SHP77 (cell line): Measurements from ENCODE around the gene PARP9.
A peak's percentile ranks its signal among the peaks of the same experiment; 100 is the strongest.
"Not testable (repeated sequence)": the region's sequence is repeated elsewhere in the genome, so short reads cannot be mapped to it uniquely, and the experiment has no call there.

Experiments
- DNase-seq, 2 experiments: peaks; one replicate each; lab custom pipeline; 2025; lab: John Stamatoyannopoulos, UW

Gene PARP9

DNA sequence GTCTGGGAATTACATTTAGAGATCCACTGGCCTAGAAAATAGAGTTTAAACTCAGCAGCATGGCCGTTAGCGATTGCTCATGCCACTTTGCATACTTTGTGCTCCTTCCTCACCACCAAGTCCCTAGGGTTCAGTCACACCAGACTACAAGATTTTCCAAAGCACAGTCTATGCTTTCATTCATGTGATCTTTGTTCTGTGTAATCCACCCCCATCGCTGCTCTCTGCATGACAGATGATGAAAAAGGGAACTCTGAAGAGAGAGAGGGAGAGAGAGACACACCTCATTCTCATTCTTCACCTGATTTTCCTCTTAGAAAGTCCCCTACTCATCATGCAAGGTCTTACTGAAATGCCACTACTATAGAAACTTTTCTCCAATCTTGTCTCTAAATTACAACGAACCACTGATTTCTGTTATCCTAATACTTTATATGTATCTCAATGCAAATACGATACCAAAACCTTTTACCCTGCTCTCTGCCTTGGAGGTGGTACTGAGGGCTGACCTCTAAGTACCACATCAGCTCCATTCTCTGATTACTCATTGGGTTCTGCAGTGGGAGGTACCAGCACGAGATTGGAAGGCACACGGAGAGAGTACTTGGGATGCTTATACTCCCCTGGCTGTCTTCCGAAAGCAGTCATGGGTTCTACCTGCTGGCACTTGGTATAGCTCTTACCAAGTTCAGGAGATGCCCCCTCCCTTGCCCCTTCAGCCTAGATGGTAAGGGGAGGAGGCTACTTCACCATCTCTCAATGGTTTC, 12.3 kb upstream of the PARP9 start:
- DNase-seq, result no peak

DNA sequence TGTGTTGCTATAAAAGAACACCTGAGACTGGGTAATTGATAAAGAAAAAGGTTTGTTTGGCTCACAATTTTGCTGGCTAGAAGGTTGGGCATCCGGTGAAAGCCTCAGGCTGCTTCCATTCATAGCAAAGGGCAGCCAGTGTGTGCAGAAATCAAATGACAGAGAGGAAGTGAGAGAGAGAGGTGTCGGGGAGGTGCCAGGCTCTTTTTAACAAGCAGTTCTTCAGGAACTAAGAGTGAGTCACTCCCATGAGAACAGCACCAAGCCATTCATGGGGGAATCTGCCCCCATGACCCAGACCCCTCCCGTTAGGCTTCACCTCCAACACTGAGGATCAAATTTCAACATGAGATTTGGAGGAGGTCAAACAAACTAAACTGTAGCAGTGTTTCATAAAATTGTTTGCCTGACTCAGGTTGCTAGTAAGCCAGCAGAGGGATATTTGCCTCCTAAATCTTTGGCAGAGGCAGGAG, 8.9 kb upstream of the PARP9 start:
- DNase-seq, result no peak

DNA sequence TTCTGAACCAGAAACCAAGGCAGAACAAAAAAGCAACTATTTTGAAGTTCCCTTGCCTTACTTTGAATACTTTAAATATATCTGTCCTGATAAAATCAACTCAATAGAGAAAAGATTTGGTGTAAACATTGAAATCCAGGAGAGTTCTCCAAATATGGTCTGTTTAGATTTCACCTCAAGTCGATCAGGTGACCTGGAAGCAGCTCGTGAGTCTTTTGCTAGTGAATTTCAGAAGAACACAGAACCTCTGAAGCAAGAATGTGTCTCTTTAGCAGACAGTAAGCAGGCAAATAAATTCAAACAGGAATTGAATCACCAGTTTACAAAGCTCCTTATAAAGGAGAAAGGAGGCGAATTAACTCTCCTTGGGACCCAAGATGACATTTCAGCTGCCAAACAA, 4.7 kb upstream of the PARP9 start:
- no peak for DNase-seq

DNA sequence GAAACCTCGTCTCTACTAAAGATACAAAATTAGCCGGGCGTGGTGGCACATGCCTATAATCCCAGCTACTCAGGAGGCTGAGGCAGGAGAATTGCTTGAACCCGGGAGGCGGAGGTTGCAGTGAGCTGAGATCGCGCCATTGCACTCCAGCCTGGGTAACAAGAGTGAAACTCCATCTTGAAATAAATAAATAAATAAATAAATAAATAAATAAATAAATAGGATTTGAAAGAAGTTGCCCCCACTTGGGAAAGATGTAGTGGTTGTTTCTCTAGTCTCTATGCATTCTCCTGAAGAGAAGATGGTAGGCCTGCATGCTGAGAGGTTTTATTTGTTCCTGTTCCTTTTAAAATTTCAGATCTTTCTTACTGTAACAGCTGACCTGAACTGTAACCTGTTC, 4.0 kb upstream of the PARP9 start:
- DNase-seq, result not testable (repeated sequence)

DNA sequence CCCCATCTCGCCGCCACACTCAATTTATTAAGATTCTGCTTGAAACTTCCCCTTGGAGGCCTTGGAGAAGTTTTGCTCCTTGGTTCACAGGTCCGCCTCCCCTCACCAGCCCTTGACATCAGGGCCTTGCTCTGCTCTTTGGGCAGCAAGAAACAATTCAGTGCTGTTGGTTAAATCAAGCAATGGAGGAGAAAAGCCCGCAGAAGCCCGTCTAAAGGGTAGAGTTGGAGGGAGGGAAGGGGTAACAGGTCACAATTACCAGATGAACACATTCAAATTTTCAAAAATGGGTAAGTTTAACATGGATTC, 429 bp downstream of the PARP9 start:
- no peak for DNase-seq

DNA sequence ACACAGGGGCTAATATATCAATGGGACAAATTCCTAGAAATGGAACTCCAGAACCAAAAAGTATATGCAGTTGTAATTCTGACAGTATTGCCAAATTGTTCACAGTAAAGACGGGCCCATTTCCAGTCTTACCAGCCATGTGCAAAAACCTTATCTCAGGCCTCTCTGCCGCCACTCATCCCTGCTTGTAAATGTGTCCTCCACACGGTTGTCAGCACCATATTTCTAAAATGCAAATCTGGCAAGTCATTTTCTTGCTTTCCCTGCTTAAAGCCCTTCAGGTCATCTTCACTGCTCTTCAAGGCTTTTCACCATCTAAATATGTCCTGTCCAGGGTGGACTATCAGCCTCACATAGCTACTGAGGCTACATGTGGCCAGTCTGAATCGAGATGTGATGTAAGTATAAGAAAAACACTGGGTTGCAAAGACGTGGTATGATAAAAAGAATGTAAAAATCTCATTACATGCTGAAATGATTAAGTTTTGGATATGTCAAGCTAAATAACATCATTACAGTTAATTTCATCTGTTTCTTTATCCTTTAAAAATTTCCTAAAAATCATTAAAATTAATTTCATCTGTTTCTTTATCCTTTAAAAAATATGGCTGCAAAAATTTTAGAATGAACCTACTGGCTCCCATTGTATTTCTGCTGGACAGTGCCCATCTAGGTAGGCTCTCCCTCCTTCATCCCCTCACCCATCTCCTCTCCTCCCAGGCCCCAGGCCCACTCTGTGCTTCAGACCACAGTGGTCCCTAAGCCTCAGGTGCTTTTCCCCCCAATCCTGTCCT, 980 bp downstream of the PARP9 start:
- DNase-seq, result no peak

DNA sequence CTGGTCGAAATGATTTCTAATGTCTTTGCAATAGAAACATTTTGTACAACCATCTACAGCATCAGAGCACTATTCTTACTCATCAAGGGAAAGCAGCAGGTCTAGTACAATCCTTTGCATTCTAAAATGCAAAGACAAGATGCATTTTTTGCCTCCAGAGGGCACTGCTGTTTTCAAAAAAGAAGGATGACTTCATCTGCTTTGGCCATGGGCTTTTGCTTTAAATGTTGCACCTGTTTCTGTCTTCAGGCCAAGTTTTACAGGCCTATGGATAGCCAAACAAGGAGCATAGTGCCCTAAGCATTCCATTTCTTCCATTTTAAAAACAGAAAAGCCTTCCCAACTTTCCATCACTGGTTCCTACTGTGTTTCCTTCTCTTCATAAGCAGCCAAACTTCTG, 3.4 kb downstream of the PARP9 start:
- DNase-seq, result peak; percentile 52 to 66

DNA sequence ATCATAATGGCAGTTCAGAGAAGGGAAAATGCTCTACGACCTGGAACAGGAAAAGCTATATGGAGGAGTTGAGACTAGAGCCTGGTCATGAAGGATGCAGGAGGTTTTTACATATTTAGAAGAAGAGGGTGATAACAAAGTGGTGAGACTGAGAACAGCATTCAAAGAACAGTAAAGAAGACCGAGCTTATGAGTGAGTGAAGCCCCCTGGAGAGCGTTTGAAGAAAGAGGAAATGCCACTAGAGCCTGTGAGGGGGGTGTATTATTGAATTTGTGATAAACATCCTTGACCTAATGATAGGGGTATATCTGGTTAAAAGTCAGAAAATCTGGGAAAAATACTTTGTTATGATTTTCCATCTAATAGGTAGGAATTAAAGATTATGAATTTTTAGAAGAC, 4.2 kb downstream of the PARP9 start:
- no peak for DNase-seq

DNA sequence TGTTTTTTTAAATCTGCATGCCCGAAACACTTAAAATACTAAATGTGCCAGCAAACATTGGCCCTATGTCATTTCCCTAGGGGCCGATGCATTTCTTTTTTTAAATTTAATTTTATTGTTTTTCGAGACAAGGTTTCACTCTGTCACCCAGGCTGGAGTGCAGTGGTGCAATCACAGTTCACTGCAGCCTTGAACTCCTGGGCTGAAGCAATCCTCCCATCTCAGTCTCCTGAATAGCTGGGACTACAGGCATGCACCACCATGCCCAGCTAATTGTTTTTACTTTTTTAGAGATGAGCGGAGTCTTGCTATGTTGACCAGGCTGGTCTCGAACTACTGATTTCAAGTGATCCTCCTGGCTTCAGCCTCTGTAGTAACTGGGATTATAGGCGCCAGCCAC, 5.5 kb downstream of the PARP9 start:
- DNase-seq, result no peak

DNA sequence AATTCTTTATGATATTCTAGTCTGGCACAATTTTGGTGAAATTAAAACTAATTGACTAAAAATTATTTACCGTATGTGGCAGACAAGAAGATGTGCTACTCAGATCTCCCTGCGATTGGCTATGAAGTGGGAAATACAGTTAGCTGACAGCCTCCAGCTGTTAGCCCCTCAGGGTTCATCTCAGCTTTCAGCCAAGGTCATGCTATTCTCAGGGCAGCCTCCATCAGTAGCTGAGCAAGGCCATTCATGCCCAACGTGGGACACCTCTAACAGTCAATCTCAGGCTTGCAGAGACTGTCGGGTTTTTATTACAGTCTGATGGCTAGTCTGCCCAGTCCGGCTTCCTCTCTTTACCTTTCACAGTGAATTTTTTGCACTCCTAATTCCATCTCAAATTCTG, 6.7 kb downstream of the PARP9 start:
- no peak for DNase-seq

DNA sequence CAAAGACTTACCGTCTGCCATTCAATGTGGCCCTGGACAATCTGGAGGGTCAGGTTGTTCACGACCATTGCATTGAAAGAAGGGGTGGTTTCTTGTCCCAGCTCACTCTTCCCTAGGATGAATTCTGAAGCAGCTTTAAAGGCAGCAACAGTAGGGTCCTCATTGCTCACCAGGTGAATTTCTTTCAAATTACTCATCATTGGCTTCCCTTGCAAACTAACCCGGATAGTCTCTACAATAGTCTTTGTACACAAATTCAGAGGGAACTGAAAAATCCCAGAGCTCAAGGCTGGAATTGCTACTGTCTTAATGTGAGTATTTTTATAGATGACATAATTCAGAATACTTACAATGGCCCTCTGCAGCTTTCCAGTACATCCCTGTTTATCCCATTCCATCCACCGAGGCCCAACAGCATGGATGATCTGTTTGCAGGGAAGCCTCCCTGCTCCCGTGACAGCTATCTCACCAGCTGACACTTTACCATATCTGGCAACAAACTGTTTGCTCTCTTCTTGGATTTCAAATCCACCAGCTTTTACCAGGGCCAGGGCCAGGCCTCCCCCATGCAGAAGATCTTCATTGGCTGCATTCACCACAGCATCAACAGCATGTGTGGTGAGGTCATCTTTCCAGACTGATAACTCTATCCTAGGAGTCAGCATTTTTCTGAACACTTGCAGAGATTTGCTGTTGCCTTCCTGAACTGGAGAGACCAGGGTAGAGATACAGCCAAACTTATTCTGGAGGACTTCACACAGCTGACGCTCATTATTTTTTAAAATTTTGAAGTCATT, 8.6 kb downstream of the PARP9 start:
- DNase-seq, result no peak

DNA sequence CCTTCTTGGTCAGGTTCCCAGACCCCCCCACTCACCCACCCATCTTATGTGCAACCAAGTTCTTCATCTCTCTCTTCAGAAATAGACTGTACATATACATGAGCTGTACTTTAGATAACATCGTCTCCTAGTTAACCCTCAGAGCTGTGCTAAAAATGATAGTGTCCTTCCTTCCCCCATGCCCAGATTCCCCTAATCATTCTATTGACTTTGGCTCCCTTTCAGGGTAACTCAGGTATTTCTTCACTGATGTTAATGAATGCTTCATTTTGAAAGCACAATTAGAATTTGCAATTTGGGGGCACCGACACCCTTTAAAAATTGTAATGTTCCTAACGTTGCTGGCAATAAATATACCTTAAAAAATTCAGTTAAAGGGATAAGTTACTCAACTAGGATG, 10.9 kb downstream of the PARP9 start:
- DNase-seq, result no peak

DNA sequence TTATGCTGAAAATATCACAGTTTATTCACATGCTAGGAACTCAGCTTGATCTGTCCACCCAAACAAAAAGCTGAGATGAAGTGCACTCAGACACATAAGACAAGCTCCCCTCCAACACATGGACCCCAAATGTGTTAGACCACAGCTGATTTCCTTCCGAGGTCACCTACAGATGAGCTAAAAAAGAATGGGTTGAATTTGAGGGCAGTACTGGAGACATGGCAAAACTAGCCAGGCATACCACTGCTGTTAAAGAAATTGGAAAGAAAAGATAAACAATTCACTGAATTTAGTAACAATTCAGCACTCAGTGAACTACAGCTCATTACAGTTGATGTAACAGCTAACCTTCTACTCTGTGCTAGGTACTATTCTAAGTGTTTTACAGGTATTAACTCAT, 15.5 kb downstream of the PARP9 start:
- DNase-seq, result no peak

DNA sequence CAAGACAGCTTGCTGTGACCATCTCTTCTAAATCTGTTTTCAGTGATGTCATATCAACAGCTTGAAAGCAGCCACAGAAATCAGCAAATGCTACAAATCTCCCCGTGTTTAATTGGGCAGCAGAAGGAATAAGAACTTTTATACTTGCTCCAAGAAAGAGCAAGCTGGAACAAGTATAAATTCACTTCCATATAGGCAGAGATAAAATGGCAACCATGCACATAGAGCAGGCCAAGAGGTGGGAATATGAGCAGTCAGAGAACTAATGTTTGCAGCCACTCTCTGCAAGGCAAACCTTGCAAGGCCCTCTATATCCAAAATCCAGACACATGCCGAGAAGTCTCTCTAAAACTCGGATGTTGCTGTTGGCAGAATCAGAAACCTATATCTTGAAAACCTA, 16.0 kb downstream of the PARP9 start:
- DNase-seq, result no peak

DNA sequence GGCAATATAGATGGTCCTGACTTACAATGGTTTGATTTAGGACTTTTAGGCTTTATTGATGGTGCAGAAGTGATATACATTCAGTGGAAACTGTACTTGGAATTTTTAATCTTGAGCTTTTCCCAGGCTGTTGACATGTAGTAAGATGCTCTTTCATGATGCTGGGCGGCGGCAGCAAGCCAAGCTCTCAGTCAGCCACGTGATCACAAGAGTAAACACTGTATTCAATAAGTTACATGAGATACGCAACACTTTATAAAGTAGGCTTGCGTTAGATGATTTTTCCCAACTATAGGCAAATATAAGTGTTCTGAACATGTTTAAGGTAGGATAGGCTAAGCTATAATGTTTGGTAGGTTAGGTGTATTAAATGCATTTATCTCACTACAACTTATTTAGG, 17.9 kb downstream of the PARP9 start:
- DNase-seq, result no peak

DNA sequence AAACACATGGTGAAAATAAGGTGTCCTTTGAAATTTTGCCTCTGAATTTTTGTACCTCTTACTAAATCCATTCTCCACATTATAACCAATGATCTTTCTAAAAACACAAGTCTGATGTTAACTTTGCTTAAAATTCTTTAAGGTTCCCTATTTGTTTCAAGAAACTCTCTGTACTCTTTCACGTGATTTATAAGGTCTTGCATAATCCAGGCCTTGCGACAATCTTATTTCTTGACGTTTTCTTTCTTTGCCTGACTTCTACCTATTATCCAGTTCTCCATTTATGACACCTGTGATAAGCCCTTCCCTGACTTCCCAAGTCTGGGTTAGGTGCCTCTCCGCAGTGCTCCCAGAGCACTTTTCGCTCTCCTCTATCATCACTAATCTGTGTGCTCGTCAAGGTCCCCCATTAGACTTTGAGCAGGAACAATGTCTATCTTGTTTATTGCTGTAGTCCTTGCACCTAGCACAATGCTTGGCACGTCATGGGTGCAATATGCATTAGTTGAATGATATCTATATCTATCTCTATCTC, 25.1 kb downstream of the PARP9 start:
- DNase-seq, result no peak

DNA sequence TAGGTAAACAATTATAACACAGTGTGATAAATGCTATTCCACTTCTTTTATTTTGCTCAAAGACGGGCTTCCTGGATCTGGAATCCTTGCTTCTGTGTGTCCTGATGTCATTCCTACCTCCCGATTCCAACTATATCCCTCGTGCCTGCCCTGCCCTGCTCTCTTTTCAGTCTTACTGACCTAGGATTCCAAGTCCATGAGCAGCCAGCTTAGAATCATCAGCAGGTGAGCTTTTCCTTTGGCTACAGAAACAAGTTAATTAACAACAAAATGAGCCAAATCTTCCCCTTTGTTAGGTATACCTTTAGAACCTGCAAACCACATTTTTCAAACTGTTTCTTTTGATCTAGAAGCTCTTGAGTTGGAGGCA, 27.5 kb downstream of the PARP9 start:
- DNase-seq, result no peak

DNA sequence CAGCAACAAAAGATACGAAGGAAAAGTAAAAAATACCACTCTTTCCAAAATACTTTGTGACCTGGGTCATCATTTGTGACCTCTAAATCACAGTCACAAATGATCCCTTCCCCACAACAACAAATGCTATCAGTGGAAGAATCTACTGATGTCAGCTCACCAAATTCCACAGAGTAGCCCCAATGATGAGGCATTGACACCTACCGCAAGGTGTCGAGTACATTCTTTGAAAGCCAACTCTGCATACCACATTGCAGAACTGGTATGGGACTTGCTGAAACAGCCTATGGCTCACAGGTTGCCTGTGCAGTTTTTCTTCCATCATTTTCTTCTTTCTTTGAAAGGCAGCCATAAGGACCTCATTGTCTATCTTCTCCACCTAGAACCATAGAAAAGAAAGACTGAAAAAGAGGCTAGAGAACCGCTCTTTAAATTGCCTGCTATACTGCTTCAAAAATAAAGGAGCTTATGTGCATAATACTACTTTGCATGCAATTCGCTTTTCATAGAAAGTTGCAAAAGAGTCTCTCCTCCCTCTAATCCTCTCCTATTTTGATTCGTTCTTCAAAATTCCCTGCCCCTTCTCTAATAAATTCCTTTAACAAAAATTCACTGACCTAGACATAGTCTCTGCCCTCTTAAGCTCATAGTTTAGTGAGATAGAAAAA, 28.0 kb downstream of the PARP9 start:
- DNase-seq, result no peak

DNA sequence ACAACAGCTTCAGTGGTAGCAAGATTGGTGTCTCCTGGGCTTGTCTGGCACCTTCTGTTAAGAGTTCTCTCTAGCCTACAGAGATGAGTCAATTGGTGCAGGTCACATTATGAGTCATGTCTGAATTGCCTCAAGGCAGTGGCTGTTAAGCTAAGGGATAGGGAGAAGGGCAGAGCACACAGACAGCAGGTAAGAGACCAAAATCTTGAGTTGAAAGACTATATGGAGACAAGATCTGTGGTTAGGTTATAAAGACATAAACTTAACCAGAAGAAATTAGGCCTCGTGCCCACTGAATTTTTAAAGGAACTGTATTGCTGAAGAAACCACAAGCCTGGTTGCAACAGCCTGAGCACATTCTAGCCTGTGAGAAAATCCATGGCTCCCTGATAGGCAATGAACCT, 30.2 kb downstream of the PARP9 start:
- DNase-seq, result no peak

DNA sequence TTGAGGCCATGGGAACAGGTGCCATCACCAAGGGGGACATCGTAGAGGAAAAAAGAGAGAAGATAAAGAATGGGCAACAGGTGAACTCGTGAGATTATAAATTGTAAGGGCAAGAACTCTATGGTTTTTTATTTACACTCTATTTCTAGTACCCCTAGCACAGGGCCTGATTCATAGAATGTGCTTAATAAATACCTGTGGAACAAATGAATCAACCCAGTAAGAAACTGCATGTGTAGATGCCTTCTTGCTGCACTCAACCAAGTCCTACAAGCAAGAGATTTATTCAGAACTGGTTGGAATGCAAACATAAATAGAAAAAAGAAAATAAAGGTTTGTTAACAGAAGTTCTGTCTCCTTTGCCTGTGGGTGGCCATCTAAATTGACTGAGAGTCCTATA, 30.6 kb downstream of the PARP9 start:
- no peak for DNase-seq

DNA sequence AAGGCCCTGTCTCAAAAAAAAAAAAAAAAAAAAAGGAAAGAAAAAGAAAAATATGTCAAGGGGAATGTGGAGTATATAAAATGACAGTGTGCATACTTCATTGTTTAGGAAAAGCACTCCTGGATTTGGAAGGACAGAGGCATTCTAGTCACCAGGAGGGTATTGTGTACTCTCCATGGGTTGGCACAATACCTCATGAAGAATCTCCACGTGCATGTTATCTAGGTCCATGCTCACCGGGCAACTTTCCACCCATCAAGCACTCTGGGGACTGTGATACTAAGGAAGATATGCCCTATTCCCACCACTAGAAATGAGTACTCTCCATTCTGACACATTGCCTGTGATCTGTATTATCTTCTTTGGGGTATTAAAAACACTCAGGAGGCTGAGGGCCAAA, 33.9 kb downstream of the PARP9 start:
- DNase-seq, result no peak

DNA sequence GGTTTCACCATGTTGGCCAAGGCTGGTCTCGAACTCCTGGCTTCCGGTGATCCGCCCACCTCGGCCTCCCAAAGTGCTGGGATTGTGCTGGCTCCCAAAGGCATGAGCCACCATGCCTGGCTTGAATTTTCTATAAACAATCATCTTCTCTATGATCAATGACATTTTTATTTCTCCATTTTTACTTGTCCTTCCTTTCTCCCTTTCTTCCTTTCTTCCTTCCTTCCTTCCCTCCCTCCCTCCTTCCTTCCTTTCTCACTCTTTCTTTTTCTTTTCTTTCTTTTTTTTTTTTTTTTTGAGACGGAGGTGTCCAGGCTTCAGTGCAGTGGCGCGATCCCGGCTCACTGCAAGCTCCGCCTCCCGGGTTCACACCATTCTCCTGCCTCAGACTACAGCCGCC, 40.8 kb downstream of the PARP9 start:
- DNase-seq, result no peak
